ENCODE data around the gene SH3PXD2A. TPM values are rescaled to one million over a fixed set of nuclear protein-coding genes. Genes with fewer than 3 reads are reported as not detected.

The SH3PXD2A gene
- total RNA-seq, 1 experiment from 2014 or later, result 6.3 TPM

DNA sequence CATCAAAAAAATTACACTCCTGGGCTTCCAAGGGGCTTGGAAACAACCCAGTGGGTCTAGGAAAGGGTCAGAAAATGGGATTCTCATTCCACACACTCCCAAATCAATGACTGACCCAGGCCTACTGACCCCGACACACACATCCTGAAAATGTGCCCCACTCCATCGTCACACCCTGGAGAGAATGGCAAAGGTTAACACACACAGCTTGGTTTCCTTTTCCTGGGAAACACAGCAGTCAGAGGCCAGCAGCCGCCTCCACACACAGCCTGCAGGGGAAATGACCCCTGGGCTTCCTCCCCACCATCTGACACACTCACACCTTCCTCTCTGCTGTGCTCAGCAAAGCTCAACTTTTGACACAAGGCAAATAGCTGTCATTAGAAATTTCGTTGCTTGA lies 42.9 kb downstream of the SH3PXD2A start:
- POLR2A ChIA-PET, result no interaction called here

DNA sequence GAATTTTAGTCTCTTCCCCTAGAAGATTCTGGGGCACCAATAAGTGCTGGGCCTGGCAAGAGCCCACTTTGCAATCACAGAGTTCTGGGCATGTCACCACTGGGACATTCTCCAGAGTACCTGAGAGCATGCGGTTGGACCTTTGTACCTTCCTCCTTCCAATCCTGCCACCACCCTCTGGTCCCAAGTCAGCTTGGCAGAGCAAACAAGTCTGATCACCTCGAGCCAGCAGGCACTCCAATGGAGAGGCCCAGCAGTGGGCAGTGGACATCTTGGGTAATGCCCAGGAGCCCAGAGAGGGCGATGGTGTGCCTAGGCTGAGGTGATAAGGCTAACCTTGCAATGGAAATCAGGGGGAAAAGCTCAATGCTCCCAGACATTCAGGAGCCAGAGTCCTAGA lies 43.4 kb downstream of the SH3PXD2A start:
- TF ChIP-seq, protein P1, sequence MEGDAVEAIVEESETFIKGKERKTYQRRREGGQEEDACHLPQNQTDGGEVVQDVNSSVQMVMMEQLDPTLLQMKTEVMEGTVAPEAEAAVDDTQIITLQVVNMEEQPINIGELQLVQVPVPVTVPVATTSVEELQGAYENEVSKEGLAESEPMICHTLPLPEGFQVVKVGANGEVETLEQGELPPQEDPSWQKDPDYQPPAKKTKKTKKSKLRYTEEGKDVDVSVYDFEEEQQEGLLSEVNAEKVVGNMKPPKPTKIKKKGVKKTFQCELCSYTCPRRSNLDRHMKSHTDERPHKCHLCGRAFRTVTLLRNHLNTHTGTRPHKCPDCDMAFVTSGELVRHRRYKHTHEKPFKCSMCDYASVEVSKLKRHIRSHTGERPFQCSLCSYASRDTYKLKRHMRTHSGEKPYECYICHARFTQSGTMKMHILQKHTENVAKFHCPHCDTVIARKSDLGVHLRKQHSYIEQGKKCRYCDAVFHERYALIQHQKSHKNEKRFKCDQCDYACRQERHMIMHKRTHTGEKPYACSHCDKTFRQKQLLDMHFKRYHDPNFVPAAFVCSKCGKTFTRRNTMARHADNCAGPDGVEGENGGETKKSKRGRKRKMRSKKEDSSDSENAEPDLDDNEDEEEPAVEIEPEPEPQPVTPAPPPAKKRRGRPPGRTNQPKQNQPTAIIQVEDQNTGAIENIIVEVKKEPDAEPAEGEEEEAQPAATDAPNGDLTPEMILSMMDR (IDR thresholded peaks at IDR 0.05; ENCODE audit: insufficient read depth in 1 of 2, low read depth in 1 of 2, low read length in 1 of 2, severe bottlenecking in 1 of 2, unreplicated experiment in 1 of 2), result no peak
- peaks cover 28% of the 10 kb centered on the region for H3K4me1 Mint-ChIP-seq (ENCODE audit: low read depth, unreplicated experiment)
- Histone ChIP-seq H3K4me1 (peaks cover 23% of the 10 kb centered on the region), H3K27me3 (replicated peaks; ENCODE audit: control insufficient read depth, insufficient read depth, low read length) (no peaks in the 10 kb centered on the region), H3K36me3 (ENCODE audit: control insufficient read depth, insufficient read depth, low read length) (peaks cover 2% of the 10 kb centered on the region; the same call in 1 of the 2 replicates), H3K9me3 (no peaks in the 10 kb centered on the region), H3K4me3 (ENCODE audit: low read depth, low read length) (no peak overlapping the region)
- intact Hi-C loops (cut with micrococcal nuclease; ENCODE audit: unreplicated experiment), result no loop called here
- no peaks in the 10 kb centered on the region for H3K27me3 Mint-ChIP-seq (ENCODE audit: insufficient read depth, unreplicated experiment)
- CTCF ChIA-PET, result no interaction called here
- H3K9me3 Mint-ChIP-seq (ENCODE audit: unreplicated experiment), result no peaks in the 10 kb centered on the region
- H3K4me3 Mint-ChIP-seq (ENCODE audit: unreplicated experiment), result no peak overlapping the region
- BruUV-seq (replicated peaks), result no TSS peak
- no peak for DNase-seq
- no peaks in the 10 kb centered on the region for H3K36me3 Mint-ChIP-seq (ENCODE audit: insufficient read depth, unreplicated experiment)
- H3K27ac Mint-ChIP-seq (ENCODE audit: unreplicated experiment), result no peak overlapping the region
- POLR2A ChIA-PET, result no interaction called here

More for the DNA sequence above, 42.9 kb downstream of the SH3PXD2A start:
- Histone ChIP-seq H3K27me3 (replicated peaks; ENCODE audit: control insufficient read depth, insufficient read depth, low read length) (no peaks in the 10 kb centered on the region), H3K4me1 (peaks cover 21% of the 10 kb centered on the region), H3K9me3 (no peaks in the 10 kb centered on the region), H3K36me3 (ENCODE audit: control insufficient read depth, insufficient read depth, low read length) (peaks cover 2% of the 10 kb centered on the region; the same call in 1 of the 2 replicates), H3K4me3 (ENCODE audit: low read depth, low read length) (no peak overlapping the region)
- no peaks in the 10 kb centered on the region for H3K27me3 Mint-ChIP-seq (ENCODE audit: insufficient read depth, unreplicated experiment)
- DNase-seq, result no peak
- H3K27ac Mint-ChIP-seq (ENCODE audit: unreplicated experiment), result no peak overlapping the region
- intact Hi-C loops (cut with micrococcal nuclease; ENCODE audit: unreplicated experiment), result no loop called here
- BruUV-seq (replicated peaks), result no TSS peak
- no peak overlapping the region for H3K4me3 Mint-ChIP-seq (ENCODE audit: unreplicated experiment)
- TF ChIP-seq, protein P1 (IDR thresholded peaks at IDR 0.05; ENCODE audit: insufficient read depth in 1 of 2, low read depth in 1 of 2, low read length in 1 of 2, severe bottlenecking in 1 of 2, unreplicated experiment in 1 of 2), result no peak
- CTCF ChIA-PET, result no interaction called here
- H3K36me3 Mint-ChIP-seq (ENCODE audit: insufficient read depth, unreplicated experiment), result no peaks in the 10 kb centered on the region
- H3K9me3 Mint-ChIP-seq (ENCODE audit: unreplicated experiment), result no peaks in the 10 kb centered on the region
- peaks cover 28% of the 10 kb centered on the region for H3K4me1 Mint-ChIP-seq (ENCODE audit: low read depth, unreplicated experiment)

DNA sequence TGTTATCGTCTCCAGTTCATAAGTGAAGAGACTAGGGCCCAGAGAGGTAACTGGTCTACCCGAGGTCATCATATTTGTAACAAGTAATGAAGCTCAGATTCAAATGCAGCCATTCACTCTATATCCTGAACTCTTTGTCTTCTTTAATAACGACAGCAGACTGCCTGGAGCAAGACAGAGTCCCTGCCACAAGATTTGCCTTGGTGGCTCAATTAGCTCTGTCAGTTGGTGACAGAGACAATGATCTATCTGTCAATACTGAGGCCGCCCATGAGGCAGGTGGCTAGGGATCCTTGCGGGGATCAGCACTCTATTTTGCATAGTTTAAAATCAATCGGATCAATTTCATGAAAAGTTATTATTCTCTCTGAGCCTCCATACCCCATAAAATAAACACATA lies 43.9 kb downstream of the SH3PXD2A start:
- POLR2A ChIA-PET, result no interaction called here
- intact Hi-C loops (cut with micrococcal nuclease; ENCODE audit: unreplicated experiment), result no loop called here
- peaks cover 2% of the 10 kb centered on the region; the same call in 1 of the 2 replicates for H3K36me3 ChIP-seq (ENCODE audit: control insufficient read depth, insufficient read depth, low read length)

More for the DNA sequence above, 43.9 kb downstream of the SH3PXD2A start:
- no peak overlapping the region for H3K4me3 Mint-ChIP-seq (ENCODE audit: unreplicated experiment)
- no peaks in the 10 kb centered on the region for H3K9me3 Mint-ChIP-seq (ENCODE audit: unreplicated experiment)
- no TSS peak for BruUV-seq (replicated peaks)
- DNase-seq, result no peak
- H3K4me1 Mint-ChIP-seq (ENCODE audit: low read depth, unreplicated experiment), result peaks cover 31% of the 10 kb centered on the region
- no peaks in the 10 kb centered on the region for H3K9me3 ChIP-seq
- CTCF ChIA-PET, result interaction anchor here (0.6 kb wide), 1 partner anchor 26 kb away, joined by 3 read pairs; no protein-coding TSS in a partner anchor
- TF ChIP-seq, protein P1 (IDR thresholded peaks at IDR 0.05; ENCODE audit: insufficient read depth in 1 of 2, low read depth in 1 of 2, low read length in 1 of 2, severe bottlenecking in 1 of 2, unreplicated experiment in 1 of 2), result no peak
- no peaks in the 10 kb centered on the region for H3K27me3 ChIP-seq (replicated peaks; ENCODE audit: control insufficient read depth, insufficient read depth, low read length)
- no peak overlapping the region for H3K4me3 ChIP-seq (ENCODE audit: low read depth, low read length)
- H3K27me3 Mint-ChIP-seq (ENCODE audit: insufficient read depth, unreplicated experiment), result no peaks in the 10 kb centered on the region
- no peaks in the 10 kb centered on the region for H3K36me3 Mint-ChIP-seq (ENCODE audit: insufficient read depth, unreplicated experiment)
- H3K4me1 ChIP-seq, result peaks cover 28% of the 10 kb centered on the region
- no peak overlapping the region for H3K27ac Mint-ChIP-seq (ENCODE audit: unreplicated experiment)

Data from Caco-2 (cell line).